DOHH2 (cell line): ENCODE data around the gene REXO4.
A peak's percentile ranks its signal among the peaks of the same experiment; 100 is the strongest.
"Not testable (repeated sequence)": the region's sequence is repeated elsewhere in the genome, so short reads cannot be mapped to it uniquely, and the experiment has no call there.

Source experiments
- H3F3A ChIP-seq: fragments of 200-600 bp; sonication (generic), shearing (Covaris generic); 2 replicates; pipeline ENCODE4 v1.6.0; 2016; ENCODE audit warnings: antibody characterized with exemption, mild to moderate bottlenecking; ENCODE audit not compliant: control insufficient read depth, insufficient read depth
- H3K27ac ChIP-seq: fragments of 200-600 bp; sonication (generic); 2 replicates; pipeline ENCODE4 v1.5.1; 2014; ENCODE audit warnings: low read depth, mild to moderate bottlenecking, low read length, moderate library complexity
- H3K27me3 ChIP-seq: fragments of 200-600 bp; sonication (generic); 2 replicates; pipeline ENCODE4 v1.6.1; 2014; ENCODE audit warnings: mild to moderate bottlenecking, low read length, mixed read lengths; ENCODE audit not compliant: control insufficient read depth
- H3K36me3 ChIP-seq: fragments of 200-600 bp; sonication (generic); 2 replicates; pipeline ENCODE4 v1.6.1; 2014; ENCODE audit warnings: mild to moderate bottlenecking, low read length, moderate library complexity, mixed read lengths; ENCODE audit not compliant: control insufficient read depth
- H3K4me1 ChIP-seq: fragments of 200-600 bp; sonication (generic); 2 replicates; pipeline ENCODE4 v1.6.1; 2014; ENCODE audit warnings: mild to moderate bottlenecking, low read length, mixed read lengths; ENCODE audit not compliant: control insufficient read depth
- H3K4me2 ChIP-seq: fragments of 200-600 bp; sonication (generic); 2 replicates; pipeline ENCODE4 v1.6.0; 2014; ENCODE audit warnings: mild to moderate bottlenecking, low read length, moderate library complexity
- H3K4me3 ChIP-seq: fragments of 200-600 bp; sonication (generic); 2 replicates; pipeline ENCODE4 v1.5.1; 2014; ENCODE audit warnings: mild to moderate bottlenecking, low read length, mixed read lengths
- H3K79me2 ChIP-seq: fragments of 200-600 bp; sonication (generic); 2 replicates; pipeline ENCODE4 v1.6.1; 2014; ENCODE audit warnings: mild to moderate bottlenecking, low read length, mixed read lengths; ENCODE audit not compliant: control insufficient read depth
- H3K9me2 ChIP-seq: fragments of 200-600 bp; sonication (generic); replicated peaks from 2 replicates; pipeline ENCODE4 v1.6.1; 2014; ENCODE audit warnings: mild to moderate bottlenecking, low read length, mixed read lengths; ENCODE audit not compliant: control insufficient read depth
- H3K9me3 ChIP-seq: fragments of 200-600 bp; sonication (generic); 2 replicates; pipeline ENCODE4 v1.6.1; 2014; ENCODE audit warnings: antibody characterized with exemption, low read length, mixed read lengths; ENCODE audit not compliant: control insufficient read depth, insufficient read depth
- H4K20me1 ChIP-seq: fragments of 200-600 bp; sonication (generic); 2 replicates; pipeline ENCODE4 v1.6.0; 2014; ENCODE audit warnings: low read depth, mild to moderate bottlenecking, antibody characterized with exemption, low read length, moderate library complexity; ENCODE audit not compliant: control insufficient read depth, insufficient read depth
- EZH2phosphoT487 ChIP-seq: fragments of 200-600 bp; sonication (generic); IDR thresholded peaks from 2 replicates; pipeline ENCODE4 v1.6.1; 2017; ENCODE audit warnings: borderline replicate concordance, mild to moderate bottlenecking, antibody characterized with exemption, low read length, moderate library complexity, mixed read lengths
- TF ChIP-seq, protein P1 (sequence below): fragments of 200-600 bp; sonication (generic); IDR thresholded peaks from one replicate; pipeline ENCODE4 v1.5.1; 2014; ENCODE audit warnings: antibody characterized with exemption, mild to moderate bottlenecking, low read depth, low read length; ENCODE audit not compliant: poor library complexity, severe bottlenecking

REXO4 gene

DNA sequence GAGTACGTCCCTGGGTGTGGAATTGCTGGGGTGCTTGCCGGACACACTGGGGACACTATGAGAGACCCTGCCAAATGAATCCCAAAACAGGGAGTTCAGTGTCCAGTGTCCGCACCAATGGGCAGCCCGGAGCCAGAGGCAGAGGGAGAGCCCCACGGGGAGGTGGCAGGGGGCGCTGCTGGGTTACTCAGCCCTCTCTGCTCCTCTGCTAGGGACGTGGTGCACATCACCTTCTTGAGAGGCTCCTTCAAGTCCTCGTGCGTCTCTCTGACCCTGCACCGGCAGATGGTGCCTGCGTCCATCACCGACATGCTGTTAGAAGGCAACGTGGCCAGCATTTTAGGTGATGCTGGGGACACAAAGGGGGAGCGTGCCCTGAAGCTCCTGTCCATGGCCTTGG, 20.9 kb downstream of the REXO4 start:
- TF ChIP-seq EZH2phosphoT487 = no peak
- TF ChIP-seq, protein P1, sequence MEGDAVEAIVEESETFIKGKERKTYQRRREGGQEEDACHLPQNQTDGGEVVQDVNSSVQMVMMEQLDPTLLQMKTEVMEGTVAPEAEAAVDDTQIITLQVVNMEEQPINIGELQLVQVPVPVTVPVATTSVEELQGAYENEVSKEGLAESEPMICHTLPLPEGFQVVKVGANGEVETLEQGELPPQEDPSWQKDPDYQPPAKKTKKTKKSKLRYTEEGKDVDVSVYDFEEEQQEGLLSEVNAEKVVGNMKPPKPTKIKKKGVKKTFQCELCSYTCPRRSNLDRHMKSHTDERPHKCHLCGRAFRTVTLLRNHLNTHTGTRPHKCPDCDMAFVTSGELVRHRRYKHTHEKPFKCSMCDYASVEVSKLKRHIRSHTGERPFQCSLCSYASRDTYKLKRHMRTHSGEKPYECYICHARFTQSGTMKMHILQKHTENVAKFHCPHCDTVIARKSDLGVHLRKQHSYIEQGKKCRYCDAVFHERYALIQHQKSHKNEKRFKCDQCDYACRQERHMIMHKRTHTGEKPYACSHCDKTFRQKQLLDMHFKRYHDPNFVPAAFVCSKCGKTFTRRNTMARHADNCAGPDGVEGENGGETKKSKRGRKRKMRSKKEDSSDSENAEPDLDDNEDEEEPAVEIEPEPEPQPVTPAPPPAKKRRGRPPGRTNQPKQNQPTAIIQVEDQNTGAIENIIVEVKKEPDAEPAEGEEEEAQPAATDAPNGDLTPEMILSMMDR = peak; percentile 61
- H3K79me2 ChIP-seq = no peaks in the 10 kb centered on the region
- H3K9me3 ChIP-seq = no peaks in the 10 kb centered on the region
- H3K27me3 ChIP-seq = peaks cover 5% of the 10 kb centered on the region; the same call in 1 of the 2 replicates
- H4K20me1 ChIP-seq = no peaks in the 10 kb centered on the region
- no peaks in the 10 kb centered on the region for H3K9me2 ChIP-seq
- no peak overlapping the region for H3K27ac ChIP-seq
- no peaks in the 10 kb centered on the region for H3K4me1 ChIP-seq
- no peaks in the 10 kb centered on the region for H3F3A ChIP-seq
- H3K4me3 ChIP-seq = no peak overlapping the region
- H3K4me2 ChIP-seq = no peak overlapping the region
- no peaks in the 10 kb centered on the region for H3K36me3 ChIP-seq

DNA sequence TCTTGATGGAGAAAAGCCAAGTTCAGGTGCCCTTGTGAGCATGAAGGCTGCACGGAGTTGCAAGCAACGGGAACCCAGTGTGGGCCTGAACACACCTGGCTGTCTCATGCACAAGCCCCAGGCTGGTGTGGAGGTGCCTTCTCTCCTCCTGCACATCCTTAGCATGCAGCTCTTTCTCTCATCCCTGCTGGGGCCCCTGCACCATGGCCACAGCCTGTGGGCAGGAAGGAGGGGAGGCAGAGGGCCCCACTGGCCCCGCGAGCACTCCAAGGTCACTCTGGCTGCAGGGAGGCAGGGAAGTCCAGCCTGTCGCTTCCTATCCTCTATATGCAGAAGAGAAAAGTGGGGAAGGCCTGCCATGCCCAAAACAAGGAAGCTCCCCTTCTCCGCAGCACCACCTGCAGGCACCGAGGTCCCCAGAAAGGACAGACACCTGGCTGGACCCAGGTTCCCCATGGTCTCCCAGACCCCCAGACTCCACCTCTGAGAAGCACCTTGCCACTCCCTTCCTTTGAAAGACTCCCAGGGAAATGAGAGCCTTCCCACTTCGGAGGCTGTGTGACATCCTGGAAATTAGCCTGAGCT, 23.0 kb downstream of the REXO4 start:
- Histone ChIP-seq H3K36me3 (no peaks in the 10 kb centered on the region), H3K9me3 (no peaks in the 10 kb centered on the region), H3K4me1 (no peaks in the 10 kb centered on the region), H3K4me2 (no peak overlapping the region), H3K27me3 (peaks cover 5% of the 10 kb centered on the region; the same call in 1 of the 2 replicates), H3K9me2 (no peaks in the 10 kb centered on the region), H3K4me3 (no peak overlapping the region), H3F3A (no peaks in the 10 kb centered on the region), H4K20me1 (no peaks in the 10 kb centered on the region), H3K79me2 (no peaks in the 10 kb centered on the region), H3K27ac (no peak overlapping the region)
- TF ChIP-seq EZH2phosphoT487 = no peak
- TF ChIP-seq, protein P1 = no peak

DNA sequence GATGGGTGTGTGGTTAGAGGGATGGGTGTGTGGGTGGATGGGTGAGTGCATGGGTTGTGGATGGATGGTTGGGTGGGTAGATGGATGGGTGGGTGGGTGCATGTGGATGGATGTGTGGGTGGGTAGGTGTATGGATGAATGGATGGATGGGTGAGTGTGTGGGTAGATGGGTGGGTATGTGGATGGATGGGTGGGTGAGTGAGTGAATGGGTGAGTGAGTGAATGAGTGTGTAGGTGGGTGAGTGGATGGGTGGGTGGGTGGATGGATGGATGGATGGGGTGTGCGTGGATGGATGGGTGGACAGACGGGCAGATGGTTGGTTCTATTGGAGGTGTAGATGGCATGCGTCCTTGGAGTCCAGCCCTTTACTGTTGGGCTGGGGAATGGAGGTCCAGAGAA, 24.4 kb downstream of the REXO4 start:
- Histone ChIP-seq H3K36me3 (no peaks in the 10 kb centered on the region), H3K79me2 (no peaks in the 10 kb centered on the region), H3K4me2 (no peak overlapping the region), H3K9me2 (no peaks in the 10 kb centered on the region), H3K9me3 (no peaks in the 10 kb centered on the region), H3K4me1 (no peaks in the 10 kb centered on the region), H3K27me3 (peaks cover 5% of the 10 kb centered on the region; the same call in 1 of the 2 replicates), H4K20me1 (no peaks in the 10 kb centered on the region), H3K27ac (no peak overlapping the region), H3F3A (no peaks in the 10 kb centered on the region), H3K4me3 (no peak overlapping the region)
- TF ChIP-seq, protein P1 = no peak
- TF ChIP-seq EZH2phosphoT487 = no peak

DNA sequence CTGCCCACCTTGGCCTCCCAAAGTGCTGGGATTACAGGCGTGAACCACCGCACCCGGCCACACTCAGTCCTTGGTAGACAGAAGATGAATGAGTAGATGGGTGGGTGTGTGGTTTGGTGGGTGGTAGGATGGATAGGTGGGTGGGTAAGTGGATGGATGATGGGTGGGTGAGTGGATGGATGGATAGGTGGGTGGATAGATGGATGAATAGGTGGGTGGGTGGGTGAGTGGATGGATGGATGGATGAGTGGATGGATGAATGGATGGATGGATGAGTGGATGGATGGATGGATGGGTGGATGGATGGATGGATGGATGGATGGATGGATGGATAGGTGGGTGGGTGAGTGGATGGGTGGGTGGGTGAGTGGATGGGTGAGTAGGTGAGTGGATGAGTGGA, 25.5 kb downstream of the REXO4 start:
- H4K20me1 ChIP-seq, H3K9me2 ChIP-seq, H3K4me2 ChIP-seq, H3K27me3 ChIP-seq, H3K27ac ChIP-seq, H3K4me3 ChIP-seq, H3K9me3 ChIP-seq, H3K36me3 ChIP-seq, H3F3A ChIP-seq, H3K4me1 ChIP-seq, H3K79me2 ChIP-seq: not testable (repeated sequence)

DNA sequence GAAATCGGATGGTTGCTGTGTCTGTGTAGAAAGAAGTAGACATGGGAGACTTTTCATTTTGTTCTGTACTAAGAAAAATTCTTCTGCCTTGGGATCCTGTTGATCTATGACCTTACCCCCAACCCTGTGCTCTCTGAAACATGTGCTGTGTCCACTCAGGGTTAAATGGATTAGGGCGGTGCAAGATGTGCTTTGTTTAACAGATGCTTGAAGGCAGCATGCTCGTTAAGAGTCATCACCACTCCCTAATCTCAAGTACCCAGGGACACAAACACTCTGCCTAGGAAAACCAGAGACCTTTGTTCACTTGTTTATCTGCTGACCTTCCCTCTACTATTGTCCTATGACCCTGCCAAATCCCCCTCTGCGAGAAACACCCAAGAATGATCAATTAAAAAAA, 26.4 kb downstream of the REXO4 start:
- H3K36me3 ChIP-seq, H3K4me3 ChIP-seq, H3K27ac ChIP-seq, H3K4me2 ChIP-seq, H3K4me1 ChIP-seq, H3K9me3 ChIP-seq, H3K9me2 ChIP-seq, H3K79me2 ChIP-seq, H4K20me1 ChIP-seq, H3K27me3 ChIP-seq, H3F3A ChIP-seq: not testable (repeated sequence)
